GM23248 (cell line): ENCODE results near the gene JHY.

Source experiments
- EZH2 ChIP-seq: fragments of 200-600 bp; sonication (generic); IDR thresholded peaks from 2 replicates; pipeline ENCODE4 v1.6.1; 2018; ENCODE audit warnings: antibody characterized with exemption, mild to moderate bottlenecking; ENCODE audit not compliant: insufficient read depth, poor library complexity, severe bottlenecking
- EZH2phosphoT487 ChIP-seq: fragments of 200-600 bp; sonication (generic); IDR thresholded peaks from 2 replicates; pipeline ENCODE4 v1.6.1; 2018; ENCODE audit warnings: antibody characterized with exemption, moderate library complexity, mild to moderate bottlenecking, low read depth; ENCODE audit not compliant: insufficient read depth

GRCh38 chr11:122920579-122920978 lies 38.0 kb downstream of the JHY start:
- TF ChIP-seq EZH2 (no peak), EZH2phosphoT487 (no peak)
